ENCODE measurements around the gene EVA1A. TPM values are rescaled to one million over a fixed set of nuclear protein-coding genes. Genes with fewer than 3 reads are reported as not detected.

Gene EVA1A
- total and polyA plus RNA-seq, 12 donors, result 0.17 to 3.4 (median 0.99) TPM

GRCh38 chr2:75523313-75524275 lies 37.1 kb downstream of the EVA1A start:
- no peaks in the 10 kb centered on the region for H3K36me3 ChIP-seq
- intact Hi-C loops (cut with DNase I), result loop anchor here in 1 of 10 donors (1.0 kb wide), 1 partner anchor 21 kb away; no protein-coding TSS in a partner anchor
- peaks cover 0 to 2% (median 0%) of the 10 kb centered on the region in 7 donors for H3K27me3 ChIP-seq
- whole genome bisulfite sequencing, 2 donors, result 78 to 82% methylated on average over 6 of the region's 6 CpGs
- no peak overlapping the region for H3K27ac ChIP-seq
- no peaks in the 10 kb centered on the region for H3K4me1 ChIP-seq
- no peak overlapping the region for H3K4me3 ChIP-seq
- H3K9me3 ChIP-seq, result no peaks in the 10 kb centered on the region
- DNase-seq, result no peak
- TF ChIP-seq CTCF (IDR thresholded peaks at IDR 0.05), result no peak
- ATAC-seq, result no peak

- H3K4me3 ChIP-seq, result no peak overlapping the region
- no peaks in the 10 kb centered on the region for H3K36me3 ChIP-seq
- H3K27ac ChIP-seq, result no peak overlapping the region
- no peaks in the 10 kb centered on the region for H3K9me3 ChIP-seq
- H3K27me3 ChIP-seq, result no peaks in the 10 kb centered on the region
- TF ChIP-seq CTCF (IDR thresholded peaks at IDR 0.05), result no peak
- no peak for DNase-seq
- WGBS, 2 donors, result 71 to 74% methylated on average over 5 of the region's 5 CpGs
- H3K4me1 ChIP-seq, result no peaks in the 10 kb centered on the region
- intact Hi-C loops (cut with DNase I), result loop anchor here in 1 of 10 donors (1.0 kb wide), 1 partner anchor 22 kb away; no protein-coding TSS in a partner anchor
- peak in 6 of 8 donors; percentile 29 to 72 (median 42) for ATAC-seq
Observed at GRCh38 chr2:75522543-75523312, 38.0 kb downstream of the EVA1A start.

GRCh38 chr2:75521225-75521872 lies 39.4 kb downstream of the EVA1A start:
- DNase-seq (no peak), ATAC-seq (no peak)
- H3K27ac ChIP-seq, result no peak overlapping the region
- H3K4me1 ChIP-seq, result no peaks in the 10 kb centered on the region
- H3K27me3 ChIP-seq, result no peaks in the 10 kb centered on the region
- no peak overlapping the region for H3K4me3 ChIP-seq
- TF ChIP-seq CTCF (IDR thresholded peaks at IDR 0.05), result no peak
- WGBS, 2 donors, result 96 to 97% methylated on average over 3 of the region's 3 CpGs
- intact Hi-C loops (cut with DNase I), result no loop called here
- H3K36me3 ChIP-seq, result no peaks in the 10 kb centered on the region
- H3K9me3 ChIP-seq, result no peaks in the 10 kb centered on the region

- DNase-seq (no peak), ATAC-seq (no peak)
- Histone ChIP-seq H3K4me3 (no peak overlapping the region), H3K27ac (no peak overlapping the region), H3K9me3 (peaks cover 0 to 3% (median 0%) of the 10 kb centered on the region in 11 donors), H3K4me1 (no peaks in the 10 kb centered on the region), H3K36me3 (no peaks in the 10 kb centered on the region), H3K27me3 (no peaks in the 10 kb centered on the region)
- TF ChIP-seq CTCF (IDR thresholded peaks at IDR 0.05), result no peak
- intact Hi-C loops (cut with DNase I), result no loop called here
Observed at GRCh38 chr2:75519843-75520242, 40.9 kb downstream of the EVA1A start.

Measured in heart right ventricle (tissue), 16 donors.